Measurements from ENCODE around the gene TMEM170B.

- TF ChIP-seq SP1 (IDR thresholded peaks at IDR 0.05): no peak
- no peak for TF ChIP-seq ARNT (IDR thresholded peaks at IDR 0.05)
- no peak for TF ChIP-seq FOXM1 (IDR thresholded peaks at IDR 0.05; ENCODE audit: borderline replicate concordance)
- no peak for TF ChIP-seq SUZ12 (IDR thresholded peaks at IDR 0.05)
- TF ChIP-seq BHLHE40 (IDR thresholded peaks at IDR 0.05; ENCODE audit: borderline replicate concordance): no peak
- TF ChIP-seq ELF4 (IDR thresholded peaks at IDR 0.05): no peak
Observed at GRCh38 chr6:11632231-11632630, 94.7 kb downstream of the TMEM170B start.
